Kidney capillary endothelial cell (primary cell): Measurements from ENCODE around the gene ZXDC.

Experiments used
- DNase-seq: peaks from one replicate; pipeline ENCODE4 v3.0.0-alpha.2; 2018; ENCODE audit warnings: low spot score

Gene ZXDC

DNA sequence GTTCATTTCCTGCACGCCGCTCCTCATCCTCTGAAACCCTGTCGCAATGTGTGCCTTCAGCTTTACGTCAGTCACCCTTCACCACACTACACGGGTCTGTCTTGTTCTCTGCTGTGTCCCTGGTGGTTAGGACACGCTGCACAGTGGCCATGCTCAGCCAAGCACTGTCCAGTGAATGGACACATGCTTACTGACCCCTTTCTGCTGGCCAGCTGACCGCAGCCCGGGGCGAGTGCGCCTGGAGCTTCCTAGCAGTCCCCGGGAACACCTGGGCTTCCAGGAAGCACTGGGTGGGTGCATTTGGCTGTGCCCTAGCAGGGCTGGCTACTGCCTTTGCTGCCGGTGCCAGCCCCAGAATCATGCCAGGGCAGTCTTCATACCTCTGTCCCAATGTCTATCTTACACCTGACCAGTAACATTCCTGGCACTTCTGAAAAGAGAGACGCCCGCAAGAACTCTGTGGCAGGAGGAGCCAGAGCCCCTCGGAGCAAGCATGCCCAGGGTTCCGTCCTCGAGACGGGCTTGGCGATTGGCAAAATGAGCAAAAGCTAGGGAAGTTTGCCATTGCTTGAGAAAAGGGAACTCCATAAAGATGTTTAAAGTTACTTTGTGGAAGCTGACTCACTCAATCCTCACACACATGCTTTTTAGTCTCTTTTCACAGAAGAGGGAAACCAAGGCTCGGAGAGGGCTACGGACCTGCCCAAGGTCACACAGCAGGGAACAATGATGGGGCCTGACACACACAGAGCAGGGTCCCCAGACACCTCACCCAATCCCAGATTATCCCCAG, 15.7 kb upstream of the ZXDC start:
- no peak for DNase-seq

DNA sequence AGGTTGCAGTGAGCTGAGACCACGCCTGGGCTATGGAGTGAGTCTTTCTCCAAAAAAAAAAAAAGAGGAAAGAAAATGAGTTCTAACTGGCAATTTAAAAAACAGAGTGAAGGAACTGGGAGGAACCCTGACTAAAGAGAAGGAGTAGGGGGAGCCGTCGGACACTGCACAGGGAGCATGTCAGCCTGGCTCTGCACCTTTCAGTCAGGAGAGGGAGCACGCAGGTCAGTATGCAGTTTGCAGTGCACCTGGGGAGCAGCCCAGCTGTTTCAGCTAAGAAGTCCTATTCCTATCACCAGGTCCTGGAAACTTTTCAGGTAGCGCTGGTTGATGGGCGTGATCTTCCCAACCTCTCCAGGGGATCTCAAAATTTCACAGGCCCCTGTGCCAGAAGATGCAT, 14.9 kb upstream of the ZXDC start:
- DNase-seq: no peak

DNA sequence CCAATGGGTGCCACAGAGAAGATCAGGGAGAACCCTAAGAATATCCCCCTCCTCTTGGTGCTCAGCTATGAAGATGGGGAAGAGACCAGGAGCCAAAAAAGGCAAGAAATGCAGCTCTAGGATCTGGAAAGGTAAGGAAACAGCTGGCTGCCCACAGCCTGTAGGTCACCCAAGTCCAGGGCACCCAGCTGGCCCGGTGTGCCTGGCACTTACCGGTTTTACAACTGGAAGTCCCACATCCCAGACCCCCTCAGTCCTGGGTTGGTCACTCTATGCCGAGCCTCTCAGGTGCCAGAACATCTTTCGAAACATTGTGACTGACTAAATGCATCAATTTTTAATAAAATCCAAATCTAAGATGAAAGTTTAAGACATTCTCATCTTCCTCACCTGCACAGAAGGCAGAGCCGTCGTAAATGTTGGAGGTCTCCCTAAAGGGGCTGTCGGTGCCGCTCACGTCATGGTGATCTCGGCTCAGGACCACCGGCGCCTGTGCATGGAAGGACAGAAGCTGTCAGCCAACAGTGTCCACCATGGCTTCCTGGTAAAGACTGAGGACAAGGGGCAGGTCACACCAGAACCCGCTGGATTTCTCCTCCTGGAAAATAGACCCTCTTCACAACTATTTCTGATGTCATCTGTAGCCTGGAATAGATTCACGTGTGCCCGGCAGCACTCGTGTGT, 13.3 kb upstream of the ZXDC start:
- DNase-seq: no peak

DNA sequence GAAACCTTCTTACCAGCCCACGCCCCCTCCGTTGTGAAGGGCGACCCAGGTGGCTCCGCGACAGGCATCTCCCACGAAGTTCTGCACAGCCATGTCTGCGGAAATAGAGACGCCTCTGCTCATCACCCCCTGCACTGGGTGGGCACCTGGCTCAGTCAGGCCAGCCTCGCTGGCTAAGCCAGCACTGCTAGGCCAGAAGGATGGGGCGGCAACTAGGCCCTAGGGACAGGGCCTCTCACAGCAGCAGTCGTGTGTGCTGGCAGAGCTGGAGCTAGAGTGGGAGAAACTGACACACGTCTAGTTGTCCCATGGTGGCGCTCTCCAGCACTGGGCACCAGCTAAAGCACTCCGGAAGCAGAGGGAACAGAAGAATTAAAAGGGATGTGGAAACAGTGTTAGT, 12.5 kb upstream of the ZXDC start:
- no peak for DNase-seq

DNA sequence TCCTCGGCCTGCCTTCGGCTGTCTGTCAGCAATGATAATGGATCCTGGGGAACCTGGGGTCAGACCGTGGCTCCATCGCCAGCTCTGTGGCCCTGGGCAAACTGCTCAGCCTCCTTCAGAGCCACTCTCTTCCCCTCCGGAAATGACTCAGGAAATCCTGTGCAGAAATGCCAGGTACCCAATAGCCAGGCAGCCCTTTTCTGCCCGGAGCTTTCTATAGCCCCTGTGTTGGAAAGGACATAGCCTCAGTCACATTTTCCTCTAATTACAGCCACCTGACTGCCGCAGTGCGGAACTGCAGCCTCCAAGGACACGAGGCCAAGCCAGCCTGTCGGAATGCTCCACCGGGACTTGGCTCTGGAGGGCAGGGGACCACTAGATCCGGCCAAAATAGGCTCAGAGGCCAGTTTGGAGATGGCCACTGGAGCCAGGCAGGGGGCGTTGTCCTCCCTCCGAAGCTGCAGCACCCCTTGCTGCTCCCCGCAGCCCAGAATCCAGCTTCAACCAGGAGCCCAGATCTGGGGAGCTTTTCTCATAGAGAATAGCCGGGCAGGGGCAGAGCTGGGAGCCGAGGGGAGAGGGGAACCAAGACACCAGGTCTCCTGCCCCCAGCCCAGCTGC, 11.6 kb upstream of the ZXDC start:
- DNase-seq: peak; percentile 75

DNA sequence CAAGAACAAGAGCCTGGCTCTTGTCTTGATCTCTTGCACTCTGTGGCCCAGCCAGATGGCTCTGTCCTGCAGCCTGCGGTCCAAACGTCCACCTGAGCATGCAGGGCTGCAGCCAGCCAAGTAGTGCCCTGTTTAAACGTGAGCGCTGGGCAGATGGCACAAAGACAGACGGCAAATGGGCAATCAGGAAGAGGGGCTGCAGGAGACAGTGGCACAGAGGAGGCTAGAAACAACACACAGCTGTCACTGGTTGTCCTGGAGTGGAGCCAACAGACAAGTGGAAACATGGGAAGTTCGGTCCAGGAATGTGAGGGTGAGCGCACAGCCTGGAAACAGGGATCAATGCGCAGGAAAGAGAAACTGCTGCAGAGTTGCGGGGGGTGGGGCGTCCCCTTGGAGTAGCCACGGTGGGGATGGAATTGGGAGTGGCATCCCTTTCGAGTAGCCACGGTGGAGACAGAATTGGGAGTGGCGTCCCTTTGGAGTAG, 10.7 kb upstream of the ZXDC start:
- DNase-seq: no peak

DNA sequence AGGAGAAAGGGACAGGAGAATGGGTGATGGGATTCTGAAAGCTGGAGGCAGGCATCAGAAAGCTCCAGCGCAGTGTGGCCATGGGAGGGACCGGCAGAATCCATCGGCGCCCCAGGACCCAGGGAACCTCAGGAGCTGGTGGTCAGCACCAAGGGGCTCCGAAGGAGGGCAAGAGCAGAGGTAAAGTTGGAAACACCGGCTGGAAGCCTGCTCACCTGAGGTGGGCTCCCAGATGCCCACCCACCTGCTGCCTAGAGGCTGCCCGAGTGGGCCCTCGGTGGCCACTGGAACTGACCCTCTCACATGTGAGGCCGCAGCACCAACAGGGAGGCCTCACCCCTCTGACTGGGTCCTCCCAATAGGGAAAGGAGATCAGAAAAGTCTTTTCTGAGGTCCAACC, 10.3 kb upstream of the ZXDC start:
- no peak for DNase-seq

DNA sequence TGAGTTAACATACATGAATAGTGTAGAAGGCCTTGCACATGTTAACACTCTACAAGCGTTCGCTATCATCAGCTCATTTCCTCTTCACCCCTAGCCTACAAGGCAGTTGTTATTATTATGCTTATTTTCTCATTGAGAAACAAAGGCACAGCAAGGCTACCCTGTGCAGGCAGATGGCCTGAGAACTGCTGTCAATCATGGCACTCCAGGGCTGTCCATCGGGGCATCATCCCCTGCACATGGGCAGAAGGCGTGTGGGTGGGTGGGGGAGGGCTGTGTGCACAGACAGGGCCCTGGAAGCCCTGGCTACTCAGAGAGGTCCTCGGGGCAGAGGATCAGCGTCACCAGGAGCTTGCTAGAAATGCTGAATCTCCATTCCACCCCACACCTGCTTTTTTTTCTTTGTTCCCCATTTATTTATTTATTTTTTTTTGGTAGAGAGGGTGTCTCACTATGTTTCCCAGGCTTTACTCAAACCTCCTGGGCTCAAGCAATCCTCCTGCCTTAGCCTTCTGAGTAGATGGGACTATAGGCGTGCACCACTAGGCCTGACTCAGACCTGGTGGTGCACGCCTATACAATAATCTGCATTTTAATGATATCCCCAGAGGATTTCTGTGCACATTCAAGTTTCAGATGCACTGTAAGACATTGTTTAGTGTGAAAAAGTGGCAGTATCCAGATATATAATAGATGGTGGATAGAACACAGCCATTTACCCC, 9.6 kb upstream of the ZXDC start:
- DNase-seq: no peak

DNA sequence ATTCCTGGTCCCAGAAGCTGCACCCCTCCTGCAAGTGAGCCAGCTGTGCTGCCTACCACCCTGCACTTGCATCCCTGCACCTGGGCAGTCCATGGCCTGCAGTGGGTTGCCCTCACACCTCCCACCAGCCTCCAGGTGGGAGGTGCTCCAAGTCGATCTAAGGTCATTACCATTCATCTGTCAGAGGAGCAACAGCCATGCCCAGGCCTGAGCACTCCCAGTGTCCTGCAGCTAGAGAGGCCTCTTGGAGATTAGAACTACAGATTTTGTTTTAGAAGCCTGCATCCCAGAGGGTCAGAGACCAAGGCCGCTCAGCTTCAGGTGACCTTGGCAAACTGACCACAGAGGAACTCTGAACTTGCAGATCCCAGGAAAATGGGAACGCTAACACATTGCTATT, 9.0 kb upstream of the ZXDC start:
- DNase-seq: no peak

DNA sequence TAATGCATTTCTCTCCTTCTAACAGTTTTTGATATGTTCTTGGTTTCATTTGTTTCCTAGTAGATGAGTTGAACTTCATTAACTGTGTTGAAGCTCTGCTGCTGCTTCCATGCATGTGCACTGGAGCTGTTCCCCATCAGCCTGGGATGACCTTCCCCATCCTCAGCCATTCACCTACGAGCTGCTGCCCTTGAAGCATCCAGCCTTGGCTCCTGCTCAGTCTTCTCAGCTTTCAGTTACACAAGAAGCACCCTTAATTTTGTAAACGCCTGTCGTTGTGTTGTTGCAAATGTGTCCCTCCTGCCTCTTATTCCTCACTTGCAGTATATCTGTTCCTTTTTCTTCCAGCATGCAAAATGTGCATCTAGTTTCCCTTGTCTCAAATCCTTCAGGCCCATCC, 8.5 kb upstream of the ZXDC start:
- no peak for DNase-seq

DNA sequence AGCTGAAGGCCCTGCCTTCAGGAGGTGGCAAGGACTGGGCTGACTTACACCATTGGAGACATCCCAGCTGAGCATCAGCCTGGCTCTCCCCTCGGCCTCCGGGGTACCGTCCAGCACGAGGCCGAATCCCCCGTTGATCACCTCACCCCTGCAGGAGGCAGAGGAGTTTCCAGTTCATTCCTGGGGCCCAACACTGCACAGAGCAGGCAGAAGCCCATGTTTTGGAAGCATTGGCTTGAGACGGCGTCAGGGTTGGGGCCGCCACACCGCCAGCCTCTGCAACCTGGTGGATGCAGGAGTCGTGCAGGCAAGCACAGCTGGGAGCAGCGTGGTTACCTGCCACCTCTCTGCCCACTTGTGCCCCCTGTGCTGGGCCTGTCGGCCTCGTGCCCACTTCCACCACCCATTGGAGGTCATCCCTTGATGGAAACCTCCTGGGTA, 7.7 kb upstream of the ZXDC start:
- no peak for DNase-seq

DNA sequence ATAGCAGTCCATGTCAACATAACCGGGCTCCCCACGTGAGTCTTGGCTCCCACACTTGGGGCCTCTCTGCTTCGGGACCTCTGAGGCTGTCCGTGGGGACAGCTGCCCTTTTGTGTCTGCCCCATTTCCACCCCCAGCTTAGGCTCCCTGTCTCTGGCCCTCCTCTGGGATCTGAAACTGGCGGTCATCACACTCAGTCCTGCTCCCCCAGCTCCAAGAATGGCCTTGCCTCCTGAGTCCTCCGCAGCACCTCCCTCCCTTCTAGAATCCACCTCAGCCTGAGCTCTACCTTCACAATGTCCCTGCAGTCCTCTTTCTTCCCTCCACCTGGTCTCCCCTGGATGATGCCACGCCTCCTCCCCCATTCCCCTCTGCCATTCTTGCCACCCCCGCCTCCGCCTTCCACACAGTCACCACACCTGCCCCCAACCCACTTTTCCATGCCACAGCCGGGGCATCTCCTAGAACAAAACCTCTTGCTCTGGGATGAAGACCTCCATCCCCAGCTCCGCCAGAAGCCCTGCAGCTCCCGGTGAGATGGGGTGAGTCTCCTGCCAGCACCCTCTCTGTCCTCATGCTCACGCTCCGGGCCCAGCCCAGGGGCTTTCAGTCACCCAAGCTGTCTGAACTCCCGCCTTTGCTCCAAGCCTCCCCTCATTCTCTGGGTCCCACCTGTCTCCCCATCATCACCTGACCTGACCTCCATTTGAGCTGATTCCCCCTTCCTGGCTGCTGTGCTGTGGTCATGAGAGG, 7.0 kb upstream of the ZXDC start:
- no peak for DNase-seq

DNA sequence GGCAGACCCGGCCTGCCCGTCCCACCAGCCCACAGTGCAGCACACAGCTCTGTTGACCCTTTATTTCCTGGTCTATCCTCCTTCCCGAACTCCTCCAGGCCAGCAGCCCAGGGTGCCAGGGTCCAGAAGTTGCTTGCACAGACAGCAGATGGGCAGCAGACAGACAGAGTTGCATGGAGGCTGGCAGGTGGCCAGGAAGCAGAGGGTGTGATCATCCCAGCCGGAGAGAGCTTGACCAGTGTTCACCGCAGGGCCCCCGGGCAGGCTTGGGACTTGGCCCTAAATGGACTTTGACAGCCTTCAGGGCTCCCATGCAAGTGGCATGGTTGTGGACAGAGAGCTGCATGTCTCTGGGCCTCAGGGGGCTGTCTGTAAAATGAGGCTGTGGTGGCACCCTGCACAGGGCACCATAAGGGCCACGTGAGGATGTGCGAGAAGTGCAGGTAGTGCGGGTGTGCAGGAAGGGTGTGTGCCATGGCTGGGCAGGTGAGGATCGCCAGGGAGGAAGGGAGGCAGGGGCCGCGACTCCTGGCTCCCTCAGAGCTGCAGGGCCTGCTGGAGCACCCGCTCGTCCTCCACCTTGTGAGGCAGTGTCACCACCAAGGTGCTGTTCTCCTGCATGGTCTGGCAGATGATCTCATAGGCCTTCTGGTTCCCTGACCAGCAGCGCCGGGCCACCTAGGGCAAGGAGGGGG, 6.3 kb upstream of the ZXDC start:
- DNase-seq: no peak

DNA sequence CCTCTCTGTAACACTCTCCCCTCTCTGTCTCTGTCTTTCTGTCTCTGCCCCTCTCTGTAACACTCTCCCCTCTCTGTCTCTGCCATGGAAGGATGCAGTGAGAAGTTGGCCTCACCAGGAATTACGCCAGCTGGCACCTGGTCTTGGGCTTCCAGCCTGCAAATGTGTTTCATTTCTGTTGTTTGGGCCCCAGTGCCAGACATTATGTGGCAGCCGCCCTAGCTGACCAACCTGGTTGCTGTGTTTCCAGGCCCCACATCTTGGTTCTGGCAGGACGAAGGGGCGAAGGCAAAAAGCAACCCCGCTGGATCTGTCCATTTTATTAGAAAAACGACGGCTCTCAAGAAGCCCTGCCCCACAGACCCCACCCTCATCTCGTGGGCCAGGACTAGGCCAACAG, 5.2 kb upstream of the ZXDC start:
- DNase-seq: no peak

DNA sequence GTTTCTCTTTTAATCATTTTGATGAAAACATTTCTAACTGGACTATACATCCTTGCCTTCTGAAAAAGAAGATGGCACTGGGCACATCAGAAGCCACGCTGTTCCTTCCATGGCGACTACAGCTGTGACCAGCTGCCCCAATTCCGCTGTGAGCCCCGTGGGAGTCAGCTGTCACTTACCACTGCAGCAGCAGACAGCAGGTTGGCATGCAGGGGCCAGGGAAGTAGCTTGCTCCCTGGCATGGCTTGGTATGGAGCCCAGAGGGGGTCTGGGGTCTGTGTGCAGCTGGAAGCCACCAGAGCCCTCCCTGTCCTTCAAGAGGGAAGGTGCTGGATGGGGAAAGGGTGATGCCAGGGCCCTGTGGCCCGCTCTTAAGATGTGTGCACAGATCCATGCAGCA, 4.5 kb upstream of the ZXDC start:
- DNase-seq: no peak

DNA sequence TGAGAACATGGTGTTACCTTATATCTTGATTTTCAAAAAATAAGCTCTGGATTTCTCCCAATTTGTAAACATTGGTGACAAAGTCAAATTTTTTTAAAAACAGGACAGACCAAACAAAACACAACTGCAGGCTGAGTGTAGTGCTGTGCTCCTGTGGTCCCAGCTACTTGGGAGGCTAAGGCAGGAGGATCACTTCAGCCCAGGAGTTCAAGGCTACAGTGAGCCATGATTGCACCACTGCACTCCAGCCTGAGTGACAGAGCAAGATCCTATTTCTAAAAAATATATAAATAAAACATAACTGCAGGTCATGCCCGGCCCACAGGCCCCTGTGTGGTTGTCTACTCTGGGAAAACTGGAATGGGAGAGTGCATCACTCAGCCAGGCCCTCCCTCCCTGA, 4.0 kb upstream of the ZXDC start:
- no peak for DNase-seq

DNA sequence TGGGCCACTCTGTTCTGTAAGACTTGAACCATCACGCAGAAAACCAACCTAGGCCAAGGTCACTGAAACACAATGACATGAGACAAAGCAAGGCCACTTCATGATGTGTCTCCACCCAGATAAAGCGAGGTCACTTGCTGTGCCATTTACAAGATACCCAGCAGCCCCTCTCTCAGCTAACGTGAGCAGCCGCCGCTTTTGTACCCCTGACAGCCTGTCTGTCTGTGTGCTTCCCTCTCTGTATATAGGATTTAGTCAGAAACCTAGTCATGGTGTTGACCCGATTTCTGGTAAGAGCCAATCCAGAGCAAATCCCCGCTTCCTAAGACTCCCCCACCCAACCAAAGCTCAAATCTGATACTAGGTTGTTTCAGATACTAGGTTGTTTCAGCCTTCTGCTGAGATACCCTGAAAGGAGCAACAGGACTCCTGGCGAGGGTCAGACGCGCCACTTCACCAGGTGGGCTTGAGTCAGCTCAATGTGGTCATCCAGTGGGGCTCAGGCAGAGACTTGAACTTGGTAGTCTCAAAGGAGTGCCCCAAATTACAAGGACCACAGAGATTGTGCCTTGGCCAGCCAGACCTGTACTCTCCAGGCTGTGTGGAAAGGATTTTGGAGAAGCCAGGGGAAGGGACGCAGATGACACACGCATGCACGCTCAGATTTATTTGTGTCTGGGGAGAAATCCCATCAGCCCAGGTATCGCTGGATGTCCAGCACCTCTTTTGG, 3.1 kb upstream of the ZXDC start:
- no peak for DNase-seq

DNA sequence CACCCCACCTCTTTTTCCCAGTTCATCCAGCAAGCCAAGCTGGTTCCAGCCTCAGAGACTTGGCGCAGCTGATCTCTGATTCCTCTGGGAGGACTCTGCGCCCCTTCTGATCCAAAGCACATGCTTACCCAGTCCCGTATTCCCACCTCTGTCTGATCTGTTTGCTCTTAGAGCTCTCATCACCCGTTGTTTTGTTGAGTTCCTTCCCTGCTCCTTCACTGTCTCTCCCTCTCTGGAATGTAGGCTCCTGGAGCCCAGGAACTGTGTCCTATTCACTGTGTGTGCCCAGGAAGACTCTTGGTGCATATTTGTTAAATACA, 1.3 kb upstream of the ZXDC start:
- no peak for DNase-seq

DNA sequence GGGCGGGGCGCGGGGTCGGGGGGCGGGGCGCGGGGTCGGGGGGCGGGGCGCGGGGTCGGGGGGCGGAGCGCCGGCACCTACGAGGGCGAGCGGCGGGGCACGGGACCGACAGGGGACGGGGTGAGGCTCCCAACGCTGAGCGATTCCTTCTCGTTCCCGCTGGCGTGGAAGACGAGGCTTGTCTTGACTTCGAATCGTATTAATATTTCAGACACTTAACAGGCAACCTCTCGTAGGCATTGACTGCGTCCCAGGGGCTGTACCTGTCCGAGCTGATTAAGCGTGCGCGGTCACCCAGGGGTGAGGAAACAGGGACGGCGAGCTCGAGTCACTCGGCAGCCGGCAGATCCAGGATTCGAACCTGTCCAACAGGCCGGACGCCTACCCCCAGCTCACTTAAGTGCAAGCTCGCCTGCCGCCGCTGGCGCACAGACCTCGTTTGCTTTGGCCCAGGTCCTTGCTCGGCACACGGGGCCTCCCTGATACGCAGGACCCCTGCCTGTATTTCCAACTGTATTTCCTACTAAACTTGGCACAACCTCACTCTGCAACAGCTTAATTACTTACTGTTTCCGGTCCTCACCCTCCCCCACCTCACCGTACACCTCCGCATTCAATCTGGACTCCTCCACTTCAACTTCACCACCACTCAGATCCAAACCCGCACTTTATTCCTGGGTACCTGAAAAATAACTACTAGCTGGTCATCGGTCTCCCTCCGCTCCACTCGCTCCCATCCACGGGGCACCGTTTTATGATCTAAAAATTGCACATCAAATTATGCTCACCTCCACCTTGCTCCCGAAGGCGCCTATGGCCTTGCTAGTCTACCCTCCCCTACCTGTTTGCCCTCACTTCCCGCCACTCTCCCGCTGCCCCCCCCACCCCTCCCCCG, 722 bp upstream of the ZXDC start:
- DNase-seq: peak; percentile 32
